OCI-LY7 (cell line): ENCODE results near the gene DST.

Experiments used
- EZH2phosphoT487 ChIP-seq: fragments of 200-600 bp; sonication (generic); IDR thresholded peaks from 2 replicates; pipeline ENCODE4 v1.6.1; 2018; ENCODE audit warnings: low read depth, borderline replicate concordance, mild to moderate bottlenecking, mixed run types, antibody characterized with exemption, low read length, moderate library complexity, mixed read lengths
- TF ChIP-seq, protein P1 (sequence below): fragments of 200-600 bp; sonication (generic); conservative IDR thresholded peaks from 2 replicates; pipeline ENCODE4 v1.5.1; 2014; ENCODE audit warnings: mild to moderate bottlenecking, antibody characterized with exemption, low read length, moderate library complexity, mixed read lengths

DNA sequence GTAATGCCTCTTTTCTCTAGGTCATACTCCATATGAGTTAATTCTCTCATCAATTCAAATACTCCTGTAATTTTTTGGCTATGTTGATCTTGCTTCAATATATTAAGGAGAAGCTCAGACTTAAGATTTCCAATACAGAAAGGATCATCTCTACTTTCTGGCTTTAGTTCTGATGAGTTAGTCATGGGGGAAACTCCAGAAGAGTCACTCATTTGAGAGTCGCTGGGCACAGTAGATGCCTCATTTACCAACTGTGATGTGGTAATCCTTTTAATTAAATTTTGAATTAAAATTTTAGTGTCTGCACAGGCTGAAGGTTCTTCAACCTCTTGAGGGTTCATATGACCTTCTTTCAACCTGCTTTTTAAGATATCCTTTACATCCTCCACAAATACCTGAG is 38.5 kb downstream of the DST start:
- TF ChIP-seq, protein P1, sequence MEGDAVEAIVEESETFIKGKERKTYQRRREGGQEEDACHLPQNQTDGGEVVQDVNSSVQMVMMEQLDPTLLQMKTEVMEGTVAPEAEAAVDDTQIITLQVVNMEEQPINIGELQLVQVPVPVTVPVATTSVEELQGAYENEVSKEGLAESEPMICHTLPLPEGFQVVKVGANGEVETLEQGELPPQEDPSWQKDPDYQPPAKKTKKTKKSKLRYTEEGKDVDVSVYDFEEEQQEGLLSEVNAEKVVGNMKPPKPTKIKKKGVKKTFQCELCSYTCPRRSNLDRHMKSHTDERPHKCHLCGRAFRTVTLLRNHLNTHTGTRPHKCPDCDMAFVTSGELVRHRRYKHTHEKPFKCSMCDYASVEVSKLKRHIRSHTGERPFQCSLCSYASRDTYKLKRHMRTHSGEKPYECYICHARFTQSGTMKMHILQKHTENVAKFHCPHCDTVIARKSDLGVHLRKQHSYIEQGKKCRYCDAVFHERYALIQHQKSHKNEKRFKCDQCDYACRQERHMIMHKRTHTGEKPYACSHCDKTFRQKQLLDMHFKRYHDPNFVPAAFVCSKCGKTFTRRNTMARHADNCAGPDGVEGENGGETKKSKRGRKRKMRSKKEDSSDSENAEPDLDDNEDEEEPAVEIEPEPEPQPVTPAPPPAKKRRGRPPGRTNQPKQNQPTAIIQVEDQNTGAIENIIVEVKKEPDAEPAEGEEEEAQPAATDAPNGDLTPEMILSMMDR = no peak
- TF ChIP-seq EZH2phosphoT487 = no peak
